ENCODE data around the gene LAMB4. TPM values are rescaled to one million over a fixed set of nuclear protein-coding genes. Genes with fewer than 3 reads are reported as not detected.

Gene LAMB4
- total RNA-seq, 1 donor from 2014 or later = 1.1 TPM

DNA sequence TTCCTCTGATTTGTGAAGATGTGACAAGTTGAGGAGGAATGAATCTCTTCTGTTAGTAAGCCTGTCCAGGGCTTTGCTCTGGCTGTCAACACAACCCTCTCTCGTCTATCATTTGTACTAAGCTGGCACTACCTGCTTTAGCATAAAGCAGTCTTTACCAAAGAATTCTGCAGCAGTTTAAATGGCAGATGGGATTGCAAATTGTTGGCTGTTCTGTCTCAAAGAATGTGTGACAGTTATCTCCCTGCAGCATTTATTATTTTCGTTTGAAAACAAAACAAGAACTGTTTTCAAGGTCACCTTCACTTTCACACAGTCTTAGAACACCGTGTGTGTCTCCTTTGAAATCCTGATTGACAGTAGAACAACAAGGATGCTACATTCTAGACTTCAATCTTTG lies 122.4 kb downstream of the LAMB4 start:
- no peak for DNase-seq (ENCODE audit: low spot score)
- Mint-ChIP-seq H3K4me1 (ENCODE audit: unreplicated experiment) (peaks cover 20% of the 10 kb centered on the region), H3K4me3 (ENCODE audit: unreplicated experiment) (no peak overlapping the region), H3K27me3 (ENCODE audit: unreplicated experiment) (peaks cover 9% of the 10 kb centered on the region), H3K27ac (ENCODE audit: unreplicated experiment) (no peak overlapping the region), H3K36me3 (ENCODE audit: low read depth, unreplicated experiment) (peaks cover 4% of the 10 kb centered on the region), H3K9me3 (ENCODE audit: unreplicated experiment) (no peaks in the 10 kb centered on the region)
- TF ChIP-seq, protein P1, sequence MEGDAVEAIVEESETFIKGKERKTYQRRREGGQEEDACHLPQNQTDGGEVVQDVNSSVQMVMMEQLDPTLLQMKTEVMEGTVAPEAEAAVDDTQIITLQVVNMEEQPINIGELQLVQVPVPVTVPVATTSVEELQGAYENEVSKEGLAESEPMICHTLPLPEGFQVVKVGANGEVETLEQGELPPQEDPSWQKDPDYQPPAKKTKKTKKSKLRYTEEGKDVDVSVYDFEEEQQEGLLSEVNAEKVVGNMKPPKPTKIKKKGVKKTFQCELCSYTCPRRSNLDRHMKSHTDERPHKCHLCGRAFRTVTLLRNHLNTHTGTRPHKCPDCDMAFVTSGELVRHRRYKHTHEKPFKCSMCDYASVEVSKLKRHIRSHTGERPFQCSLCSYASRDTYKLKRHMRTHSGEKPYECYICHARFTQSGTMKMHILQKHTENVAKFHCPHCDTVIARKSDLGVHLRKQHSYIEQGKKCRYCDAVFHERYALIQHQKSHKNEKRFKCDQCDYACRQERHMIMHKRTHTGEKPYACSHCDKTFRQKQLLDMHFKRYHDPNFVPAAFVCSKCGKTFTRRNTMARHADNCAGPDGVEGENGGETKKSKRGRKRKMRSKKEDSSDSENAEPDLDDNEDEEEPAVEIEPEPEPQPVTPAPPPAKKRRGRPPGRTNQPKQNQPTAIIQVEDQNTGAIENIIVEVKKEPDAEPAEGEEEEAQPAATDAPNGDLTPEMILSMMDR (IDR thresholded peaks at IDR 0.05; ENCODE audit: unreplicated experiment) = no peak

DNA sequence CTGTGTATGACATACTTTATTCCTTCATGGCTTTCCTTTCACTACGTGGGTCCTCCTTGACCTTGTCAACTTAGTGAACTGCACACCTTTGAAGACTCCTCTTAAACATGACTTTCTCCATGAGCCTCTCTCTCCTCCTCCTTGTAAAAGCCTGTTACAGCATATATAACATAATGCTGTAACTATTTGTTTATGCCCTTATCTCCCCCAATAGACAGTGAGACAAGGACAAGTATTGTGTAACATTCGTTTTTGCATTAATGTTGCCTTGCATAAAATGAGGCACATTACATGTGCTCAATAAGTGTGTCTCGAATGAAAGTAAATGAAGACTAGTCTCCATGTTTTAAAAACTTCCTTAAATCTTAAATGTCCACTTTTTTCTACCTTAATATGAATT lies 122.9 kb downstream of the LAMB4 start:
- Mint-ChIP-seq H3K9me3 (ENCODE audit: unreplicated experiment) (no peaks in the 10 kb centered on the region), H3K4me3 (ENCODE audit: unreplicated experiment) (no peak overlapping the region), H3K36me3 (ENCODE audit: low read depth, unreplicated experiment) (peaks cover 4% of the 10 kb centered on the region), H3K27ac (ENCODE audit: unreplicated experiment) (no peak overlapping the region), H3K4me1 (ENCODE audit: unreplicated experiment) (peaks cover 20% of the 10 kb centered on the region), H3K27me3 (ENCODE audit: unreplicated experiment) (peaks cover 9% of the 10 kb centered on the region)
- no peak for DNase-seq (ENCODE audit: low spot score)
- TF ChIP-seq, protein P1 (IDR thresholded peaks at IDR 0.05; ENCODE audit: unreplicated experiment) = no peak

DNA sequence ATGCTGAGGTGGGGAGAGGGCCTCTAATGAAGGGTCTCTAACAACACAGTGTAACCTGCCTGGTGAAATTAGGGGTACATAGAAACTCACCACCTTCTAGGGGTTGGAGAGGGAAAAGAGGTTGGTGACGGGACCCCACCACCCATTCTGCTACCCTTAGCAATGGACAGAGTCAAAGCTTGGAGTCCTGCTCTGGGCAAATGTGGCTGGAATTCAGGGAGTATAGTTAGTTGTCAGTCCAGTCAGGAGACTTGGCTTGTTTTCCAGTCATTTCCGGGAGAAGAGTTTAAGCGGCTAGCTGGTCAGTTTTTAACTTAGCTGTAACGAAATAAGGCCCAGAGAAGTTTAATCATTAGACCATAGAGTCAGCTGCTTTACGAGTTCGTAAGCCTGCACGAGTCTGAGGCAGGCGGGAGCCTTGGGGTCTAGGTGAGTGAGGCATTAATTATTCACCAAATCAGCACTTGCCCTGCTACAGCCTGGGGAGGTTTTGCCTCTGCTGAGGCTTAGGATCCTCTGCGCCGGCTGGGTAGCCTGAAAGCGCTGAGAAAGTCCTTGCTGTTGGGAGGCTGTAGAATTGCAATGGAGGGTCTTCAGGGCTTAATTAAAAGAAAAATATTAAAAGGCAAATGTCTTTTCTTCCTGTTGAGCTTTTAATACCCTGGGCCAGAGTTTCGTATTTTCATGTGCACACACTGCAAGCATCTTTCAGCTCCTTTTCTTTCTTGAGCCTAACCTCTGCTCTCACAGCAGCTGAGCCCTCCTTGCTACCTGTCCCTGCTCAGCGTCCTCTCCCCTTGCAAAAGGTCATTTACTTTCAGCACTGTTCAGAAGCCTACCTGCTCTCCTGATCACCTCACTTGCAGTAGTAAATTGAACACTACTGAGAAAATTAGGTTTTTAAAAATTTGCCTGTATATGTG lies 125.7 kb downstream of the LAMB4 start:
- DNase-seq (ENCODE audit: low spot score) = no peak
- Mint-ChIP-seq H3K27ac (ENCODE audit: unreplicated experiment) (peak overlapping the region; percentile 26), H3K9me3 (ENCODE audit: unreplicated experiment) (no peaks in the 10 kb centered on the region), H3K36me3 (ENCODE audit: low read depth, unreplicated experiment) (peaks cover 4% of the 10 kb centered on the region), H3K4me1 (ENCODE audit: unreplicated experiment) (peaks cover 29% of the 10 kb centered on the region), H3K27me3 (ENCODE audit: unreplicated experiment) (peaks cover 17% of the 10 kb centered on the region), H3K4me3 (ENCODE audit: unreplicated experiment) (peak overlapping the region; percentile 89)
- TF ChIP-seq, protein P1 (IDR thresholded peaks at IDR 0.05; ENCODE audit: unreplicated experiment) = no peak

DNA sequence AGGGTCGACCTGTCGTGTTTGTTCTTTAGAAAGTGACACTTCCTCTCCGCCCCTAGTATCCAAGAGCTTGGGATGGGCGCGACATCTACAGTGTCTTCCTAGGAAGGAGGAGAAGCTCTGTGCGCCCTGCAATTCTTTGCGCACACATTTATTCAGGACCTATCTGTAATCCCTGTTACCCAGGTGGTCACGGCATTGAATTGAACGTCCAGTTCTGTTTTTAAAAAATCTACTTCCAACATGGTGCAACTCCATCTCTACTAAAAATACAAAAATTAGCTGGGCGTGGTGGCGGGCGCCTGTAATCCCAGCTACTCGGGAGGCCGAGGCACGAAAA lies 126.6 kb downstream of the LAMB4 start:
- Mint-ChIP-seq H3K4me3 (ENCODE audit: unreplicated experiment) (peak overlapping the region; percentile 89), H3K4me1 (ENCODE audit: unreplicated experiment) (peaks cover 39% of the 10 kb centered on the region), H3K27ac (ENCODE audit: unreplicated experiment) (peak overlapping the region; percentile 26), H3K27me3 (ENCODE audit: unreplicated experiment) (peaks cover 17% of the 10 kb centered on the region), H3K36me3 (ENCODE audit: low read depth, unreplicated experiment) (peaks cover 6% of the 10 kb centered on the region), H3K9me3 (ENCODE audit: unreplicated experiment) (no peaks in the 10 kb centered on the region)
- TF ChIP-seq, protein P1 (IDR thresholded peaks at IDR 0.05; ENCODE audit: unreplicated experiment) = no peak
- DNase-seq (ENCODE audit: low spot score) = no peak
